NB4 (cell line): Measurements from ENCODE around the gene PDCD4.
"Not testable (repeated sequence)": the region's sequence is repeated elsewhere in the genome, so short reads cannot be mapped to it uniquely, and the experiment has no call there.

ENCODE experiments used
- DNase-seq: peaks from one replicate; pipeline ENCODE4 v3.0.0; 2010; ENCODE audit warnings: low read depth
- H3K4me3 ChIP-seq: one replicate; pipeline ENCODE4 v1.5.1; 2011; ENCODE audit warnings: mild to moderate bottlenecking, low read depth, low read length, moderate library complexity
- CTCF ChIP-seq: IDR thresholded peaks from one replicate; pipeline ENCODE4 v1.5.1; 2012; ENCODE audit warnings: low read depth, low read length
- MAX ChIP-seq: IDR thresholded peaks from 2 replicates; pipeline ENCODE4 v1.6.1; 2011; ENCODE audit warnings: low read depth, low read length
- MYC ChIP-seq: IDR thresholded peaks from 2 replicates; pipeline ENCODE4 v1.6.1; 2011; ENCODE audit warnings: low read depth, low read length
- POLR2A ChIP-seq: IDR thresholded peaks from 2 replicates; pipeline ENCODE4 v1.6.1; 2011; ENCODE audit warnings: mild to moderate bottlenecking; ENCODE audit not compliant: insufficient read length; ENCODE audit errors: extremely low read depth

Gene PDCD4

GRCh38 chr10:110865809-110866482 lies 5.8 kb upstream of the PDCD4 start:
- H3K4me3 ChIP-seq: no peak overlapping the region
- no peak for DNase-seq

GRCh38 chr10:110867011-110867806 lies 4.5 kb upstream of the PDCD4 start:
- not testable (repeated sequence) for H3K4me3 ChIP-seq
- DNase-seq: peak; percentile 89

More at GRCh38 chr10:110865809-110866482, 5.8 kb upstream of the PDCD4 start:
- TF ChIP-seq MYC (no peak), CTCF (no peak), POLR2A (no peak), MAX (no peak)

GRCh38 chr10:110867807-110868465 lies 3.8 kb upstream of the PDCD4 start:
- no peak for DNase-seq
- TF ChIP-seq MAX: no peak
- TF ChIP-seq MYC: no peak
- TF ChIP-seq CTCF: no peak
- no peak for TF ChIP-seq POLR2A
- no peak overlapping the region for H3K4me3 ChIP-seq

- peak; percentile 66 for DNase-seq
- no peak overlapping the region for H3K4me3 ChIP-seq
- no peak for TF ChIP-seq CTCF
These were observed 2.7 kb upstream of the PDCD4 start for GRCh38 chr10:110868981-110869380.

- H3K4me3 ChIP-seq: peak overlapping the region; percentile 95
- peak; percentile 62 for DNase-seq
- TF ChIP-seq MAX (no peak), POLR2A (no peak), MYC (no peak), CTCF (no peak)
These were observed 868 bp upstream of the PDCD4 start for GRCh38 chr10:110870823-110871297.

- H3K4me3 ChIP-seq: peak overlapping the region; percentile 95
- TF ChIP-seq CTCF: peak; percentile 0
- peak; percentile 85; the same call in 1 of the 2 replicates for TF ChIP-seq MYC
- TF ChIP-seq MAX: peak; percentile 87
- TF ChIP-seq POLR2A: peak; percentile 17
- DNase-seq: peak; percentile 95
These were observed 636 bp downstream of the PDCD4 start for GRCh38 chr10:110872145-110872983.
